Spleen (tissue), 11 donors: ENCODE results near the gene RBM38. TPM values are rescaled to one million over a fixed set of nuclear protein-coding genes. Genes with fewer than 3 reads are reported as not detected.
"Not testable (repeated sequence)": the region's sequence is repeated elsewhere in the genome, so short reads cannot be mapped to it uniquely, and the experiment has no call there.

ENCODE experiments used
- DNase-seq: peaks from one replicate; pipeline ENCODE4 v3.0.0-alpha.2; 2020
- H3K27ac ChIP-seq, 8 donors: fragments of 200-600 bp; sonication (generic) in 7 of 8; 1 replicate in 4 of 8; 2 replicates in 4 of 8; pipeline versions ENCODE4 v1.5.0 to v1.8.0; 2016 to 2021; ENCODE audit warnings: inconsistent platforms in 4 of 8, mild to moderate bottlenecking in 4 of 8, moderate library complexity in 1 of 8
- H3K27me3 ChIP-seq, 7 donors: fragments of 200-600 bp; sonication (generic) in 6 of 7; replicated peaks in 1 of 7; 1 replicate in 4 of 7; 2 replicates in 3 of 7; pipeline versions ENCODE4 v1.5.0 to v1.8.0; 2016 to 2021; ENCODE audit warnings: inconsistent platforms in 3 of 7, mild to moderate bottlenecking in 1 of 7
- H3K36me3 ChIP-seq, 6 donors: fragments of 200-600 bp; sonication (generic) in 5 of 6; 1 replicate in 4 of 6; 2 replicates in 2 of 6; pipeline versions ENCODE4 v1.5.0 to v1.8.0; 2016 to 2021; ENCODE audit warnings: inconsistent platforms in 2 of 6
- H3K4me1 ChIP-seq, 6 donors: fragments of 200-600 bp; sonication (generic) in 5 of 6; 1 replicate in 3 of 6; 2 replicates in 3 of 6; pipeline versions ENCODE4 v1.5.0 to v1.8.0; 2016 to 2021; ENCODE audit warnings: inconsistent platforms in 3 of 6
- H3K4me3 ChIP-seq, 8 donors: fragments of 200-600 bp; sonication (generic) in 7 of 8; 1 replicate in 4 of 8; 2 replicates in 4 of 8; pipeline versions ENCODE4 v1.5.0 to v1.8.0; 2016 to 2021; ENCODE audit warnings: inconsistent platforms in 4 of 8, mild to moderate bottlenecking in 4 of 8, moderate library complexity in 2 of 8
- H3K9me3 ChIP-seq, 8 donors: fragments of 200-600 bp; sonication (generic) in 7 of 8; 1 replicate in 4 of 8; 2 replicates in 4 of 8; pipeline versions ENCODE4 v1.5.0 to v1.8.0; 2016 to 2021; ENCODE audit warnings: inconsistent platforms in 4 of 8
- CTCF ChIP-seq, 11 experiments: fragments of 200-600 bp in 7 of 11; fragments of 450-650 bp in 4 of 11; sonication (generic) in 4 of 11; IDR thresholded peaks in 8 of 11; conservative IDR thresholded peaks in 3 of 11; 1 replicate in 7 of 11; 2 replicates in 4 of 11; pipeline versions ENCODE4 v1.4.0 to v1.8.0; 2016 to 2021; ENCODE audit warnings: antibody characterized with exemption in 11 of 11, inconsistent platforms in 4 of 11, mild to moderate bottlenecking in 1 of 11
- POLR2A ChIP-seq, 3 donors: fragments of 450-650 bp; IDR thresholded peaks; one replicate each; pipeline ENCODE4 v1.5.1; 2017; ENCODE audit warnings: antibody characterized with exemption in 3 of 3, mild to moderate bottlenecking in 1 of 3
- POLR2AphosphoS5 ChIP-seq, 3 donors: sonication (generic); formaldehyde crosslinking; IDR thresholded peaks; one replicate each; pipeline ENCODE4 v1.5.1; 2017; ENCODE audit warnings: antibody characterized with exemption in 3 of 3
- WGBS, 5 donors: extraction: QIAGEN DNeasy Blood & Tissue Kit in 3 of 5; methylation state at CpG; one replicate each; pipeline versions ENCODE4 v1.1.5 to v1.1.7; 2013 to 2018; 5-methylcytosine and 5-hydroxymethylcytosine counted together
- intact Hi-C: fragments of 100-400 bp; cut with DNase I; formaldehyde crosslinking; loops from one replicate; pipeline ENCODE4 v1.15.0; 2023; ENCODE audit warnings: low total_unique reads
- polyA plus RNA-seq, 3 donors: library from polyadenylated mRNA; stranded (reverse); fragments of 200-250 nt; gene quantifications; one replicate each; pipeline ENCODE4 v1.2.1, GENCODE V29; 2013
- total RNA-seq, 7 donors: library from RNA; depleted of rRNA in 3 of 7; stranded (reverse); fragments of >200 nt in 3 of 7; fragmentation: NEBNext Ultra II Directional in 4 of 7; extraction: Animal tissue kit (Norgen Biotek cat#: 25700) in 4 of 7; gene quantifications; one replicate each; pipeline versions ENCODE4 v1.1.0 to v1.2.1, GENCODE V29; 2016 to 2021
- donor health status: healthy with polysubstance abuse.
- donor health status: DM: no; HTN: no; CAD: no; lungs with moderate emphysema.
- donor health status: DM: no; HTN: no; CAD: no.
- donor health status: Bipolar disorder and iron deficiency.
- donor health status: healthy.
- donor health status: DM: no; HTN: no; CAD: no.
- donor health status: DM: yes; HTN: yes; CAD: no.

RBM38 gene
- total and polyA plus RNA-seq, 10 donors = 48.6 to 120 (median 65.8) TPM

- peak; percentile 81 for DNase-seq
- TF ChIP-seq POLR2AphosphoS5 (IDR thresholded peaks at IDR 0.05) (no peak), CTCF (IDR thresholded peaks at IDR 0.05 in 8 of 11, conservative IDR thresholded peaks at IDR 0.05 in 3 of 11) (peak; percentile 11 to 77 (median 63))
- Histone ChIP-seq H3K4me1 (peaks cover 0 to 7% (median 1%) of the 10 kb centered on the region in 6 donors), H3K27ac (no peak overlapping the region), H3K36me3 (no peaks in the 10 kb centered on the region), H3K27me3 (peaks cover 0 to 25% (median 0%) of the 10 kb centered on the region in 7 donors), H3K4me3 (no peak overlapping the region), H3K9me3 (no peaks in the 10 kb centered on the region)
- intact Hi-C loops = loop anchor here (5.0 kb wide), 1 partner anchor 254 kb away; no protein-coding TSS in a partner anchor
- 0 to 3% (median 2%) methylated on average over 4 of the region's 4 CpGs for WGBS, 5 donors
Measured at GRCh38 chr20:57346477-57346876, 44.7 kb upstream of the RBM38 start.

GRCh38 chr20:57347393-57347792 lies 43.8 kb upstream of the RBM38 start:
- Histone ChIP-seq H3K4me1 (peaks cover 7 to 16% (median 10%) of the 10 kb centered on the region in 6 donors), H3K27me3 (peaks cover 0 to 25% (median 0%) of the 10 kb centered on the region in 7 donors), H3K27ac (no peak overlapping the region), H3K36me3 (no peaks in the 10 kb centered on the region), H3K9me3 (no peaks in the 10 kb centered on the region), H3K4me3 (no peak overlapping the region)
- intact Hi-C loops = loop anchor here (5.0 kb wide), 1 partner anchor 255 kb away; no protein-coding TSS in a partner anchor
- TF ChIP-seq POLR2A (IDR thresholded peaks at IDR 0.05) = no peak
- no peak for TF ChIP-seq POLR2AphosphoS5 (IDR thresholded peaks at IDR 0.05)
- no peak for TF ChIP-seq CTCF (IDR thresholded peaks at IDR 0.05 in 8 of 11, conservative IDR thresholded peaks at IDR 0.05 in 3 of 11)
- WGBS, 5 donors = 76 to 84% (median 83%) methylated on average over 4 of the region's 4 CpGs
- DNase-seq = no peak

- H3K4me3 ChIP-seq, H3K36me3 ChIP-seq, DNase-seq, H3K27ac ChIP-seq, H3K9me3 ChIP-seq: not testable (repeated sequence)
- H3K4me1 ChIP-seq = peaks cover 7 to 26% (median 19%) of the 10 kb centered on the region in 6 donors
- 67 to 82% (median 74%) methylated on average over 12 to 47 of the region's 47 CpGs for WGBS, 5 donors
- peaks cover 0 to 25% (median 0%) of the 10 kb centered on the region in 7 donors for H3K27me3 ChIP-seq
- intact Hi-C loops = loop anchor here (5.0 kb wide), 1 partner anchor 256 kb away; no protein-coding TSS in a partner anchor
Measured at GRCh38 chr20:57348200-57348921, 42.8 kb upstream of the RBM38 start.

GRCh38 chr20:57348922-57349574 lies 42.1 kb upstream of the RBM38 start:
- H3K36me3 ChIP-seq, H3K4me3 ChIP-seq, H3K27ac ChIP-seq, H3K9me3 ChIP-seq, DNase-seq: not testable (repeated sequence)
- intact Hi-C loops = loop anchor here (5.0 kb wide), 1 partner anchor 257 kb away; no protein-coding TSS in a partner anchor
- peaks cover 0 to 25% (median 0%) of the 10 kb centered on the region in 7 donors for H3K27me3 ChIP-seq
- WGBS, 5 donors = 83 to 89% (median 85%) methylated on average over 20 to 21 of the region's 21 CpGs
- peaks cover 7 to 33% (median 20%) of the 10 kb centered on the region in 6 donors for H3K4me1 ChIP-seq
